Measurements from ENCODE around the gene ECE1.
"Not testable (repeated sequence)": the region's sequence is repeated elsewhere in the genome, so short reads cannot be mapped to it uniquely, and the experiment has no call there.

ECE1 gene

DNA sequence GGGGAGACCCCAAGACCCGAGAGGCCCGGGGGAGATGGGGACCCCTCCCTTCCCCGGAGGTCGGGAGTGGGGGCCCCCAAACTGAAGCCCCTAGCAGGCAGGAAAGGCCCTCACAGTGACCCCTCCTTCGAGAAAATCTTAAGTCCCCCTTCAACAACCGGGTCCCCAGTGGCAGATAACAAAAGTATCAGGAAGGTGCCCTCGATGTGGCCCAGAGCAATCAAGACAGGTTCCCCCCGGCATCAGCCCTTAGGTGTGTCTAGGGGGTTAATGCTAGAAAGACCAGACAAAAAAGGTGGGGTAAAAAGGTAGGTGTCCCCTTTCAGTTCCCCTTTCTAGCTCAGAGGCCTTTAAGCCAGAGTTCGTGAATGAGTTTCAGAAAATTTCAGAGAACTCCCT lies 282 bp upstream of the ECE1 start:
- DNase-seq = no peak

GRCh38 chr1:21289127-21289526 lies 1.1 kb downstream of the ECE1 start:
- no peak for DNase-seq

- no peak for DNase-seq
Observed at GRCh38 chr1:21287905-21288514, 2.3 kb downstream of the ECE1 start.

DNA sequence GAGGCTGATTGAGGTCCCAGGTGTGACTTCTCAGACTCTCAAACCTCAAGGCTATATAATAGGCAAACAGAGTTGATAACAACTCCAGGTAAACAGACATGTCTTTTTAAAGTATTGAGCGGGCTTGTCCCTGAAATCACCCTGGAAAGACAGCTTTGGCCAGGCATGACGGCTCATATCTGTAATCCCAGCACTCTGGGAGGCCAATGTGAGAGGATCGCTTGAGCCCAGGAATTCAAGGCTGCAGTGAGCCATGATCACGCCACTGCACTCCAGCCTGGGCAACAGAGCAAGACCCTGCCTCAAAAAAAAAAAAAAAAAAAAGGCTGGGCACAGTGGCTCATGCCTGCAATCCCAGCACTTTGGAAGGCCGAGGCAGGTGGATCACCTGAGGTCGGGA lies 4.9 kb downstream of the ECE1 start:
- not testable (repeated sequence) for DNase-seq

- no peak for DNase-seq
Observed at GRCh38 chr1:21285055-21285372, 5.2 kb downstream of the ECE1 start.

DNA sequence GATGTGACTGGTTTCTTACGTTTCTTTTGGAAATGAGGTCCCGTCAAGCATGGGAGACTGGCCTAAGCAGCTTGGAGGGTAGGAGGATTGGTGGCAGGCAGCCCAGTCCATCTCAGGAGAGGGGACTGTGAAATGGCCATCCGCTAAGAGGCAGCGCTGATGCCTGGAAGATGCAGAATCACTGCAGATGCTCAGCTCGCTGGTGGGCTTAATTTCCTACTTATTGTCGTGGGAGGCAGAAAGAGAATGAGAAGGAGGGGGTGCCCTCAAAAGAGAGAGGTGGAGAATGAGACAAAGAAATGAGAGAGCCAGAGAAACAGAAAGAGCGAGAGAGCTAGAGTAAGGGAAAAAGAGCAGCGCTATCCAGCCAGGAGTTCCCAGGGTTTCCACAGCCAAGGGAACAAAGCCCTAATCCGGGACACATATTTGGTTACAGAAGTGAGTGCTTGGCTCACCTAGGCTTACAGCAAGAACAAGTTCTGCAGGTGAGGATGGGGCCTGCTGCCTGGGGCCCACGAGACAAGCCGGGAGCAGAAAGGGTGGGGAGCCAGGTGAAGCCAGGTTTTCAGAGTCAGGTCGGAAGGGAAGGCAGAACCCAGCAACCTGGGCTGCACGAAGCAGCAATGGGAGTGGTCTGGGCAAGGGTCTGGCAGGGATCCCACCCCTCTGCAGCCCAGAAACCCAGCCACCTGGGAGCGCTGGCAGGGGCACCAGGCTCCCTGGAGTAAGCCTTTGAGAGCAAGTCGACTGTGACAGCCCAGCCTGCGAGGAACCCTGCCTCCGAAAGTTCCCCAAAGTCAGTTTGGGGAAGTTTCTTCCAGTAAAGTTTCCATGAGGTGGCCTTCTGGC lies 5.8 kb downstream of the ECE1 start:
- DNase-seq = no peak

- no peak for DNase-seq
Observed at GRCh38 chr1:21283524-21283923, 6.7 kb downstream of the ECE1 start.

DNA sequence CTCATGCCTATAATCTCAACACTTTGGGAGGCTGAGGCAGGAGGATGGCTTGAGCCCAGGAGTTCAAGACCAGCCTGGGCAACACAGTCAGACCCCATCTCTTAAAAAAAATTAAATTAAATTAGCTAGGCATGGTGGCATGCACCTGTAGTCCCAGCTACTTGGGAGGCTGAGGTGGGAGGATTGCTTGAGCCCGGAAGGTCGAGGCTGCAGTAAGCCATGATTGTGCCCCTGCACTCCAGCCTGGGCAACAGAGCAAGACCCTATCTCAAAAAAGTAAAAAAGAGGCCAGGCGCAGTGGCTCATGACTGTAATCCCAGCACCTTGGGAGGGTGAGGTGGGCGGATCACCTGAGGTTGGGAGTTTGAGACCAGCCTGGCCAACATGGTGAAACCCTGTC lies 8.2 kb downstream of the ECE1 start:
- DNase-seq = not testable (repeated sequence)

DNA sequence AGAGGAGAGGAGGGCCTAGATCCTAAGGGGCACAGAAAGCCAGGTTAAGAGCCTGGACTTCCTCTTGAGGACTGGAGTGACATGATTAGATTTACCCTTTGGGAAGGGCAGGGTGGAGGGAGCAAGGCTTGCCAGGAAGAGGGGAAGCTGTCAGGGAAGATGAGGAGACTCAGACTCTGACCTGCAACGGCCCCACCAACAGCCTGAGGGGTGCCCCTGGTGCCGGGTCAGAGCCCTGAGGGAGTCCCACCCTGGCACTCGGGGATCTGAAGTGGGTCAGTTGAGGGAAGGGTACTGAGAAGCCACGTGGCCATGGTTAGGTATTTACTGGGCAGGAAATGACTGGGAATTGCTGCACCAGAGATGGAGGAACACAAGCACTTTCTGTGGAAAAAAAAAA lies 9.8 kb downstream of the ECE1 start:
- DNase-seq = no peak

- peak; percentile 17 for DNase-seq
Observed at GRCh38 chr1:21280011-21280471, 10.2 kb downstream of the ECE1 start.

DNA sequence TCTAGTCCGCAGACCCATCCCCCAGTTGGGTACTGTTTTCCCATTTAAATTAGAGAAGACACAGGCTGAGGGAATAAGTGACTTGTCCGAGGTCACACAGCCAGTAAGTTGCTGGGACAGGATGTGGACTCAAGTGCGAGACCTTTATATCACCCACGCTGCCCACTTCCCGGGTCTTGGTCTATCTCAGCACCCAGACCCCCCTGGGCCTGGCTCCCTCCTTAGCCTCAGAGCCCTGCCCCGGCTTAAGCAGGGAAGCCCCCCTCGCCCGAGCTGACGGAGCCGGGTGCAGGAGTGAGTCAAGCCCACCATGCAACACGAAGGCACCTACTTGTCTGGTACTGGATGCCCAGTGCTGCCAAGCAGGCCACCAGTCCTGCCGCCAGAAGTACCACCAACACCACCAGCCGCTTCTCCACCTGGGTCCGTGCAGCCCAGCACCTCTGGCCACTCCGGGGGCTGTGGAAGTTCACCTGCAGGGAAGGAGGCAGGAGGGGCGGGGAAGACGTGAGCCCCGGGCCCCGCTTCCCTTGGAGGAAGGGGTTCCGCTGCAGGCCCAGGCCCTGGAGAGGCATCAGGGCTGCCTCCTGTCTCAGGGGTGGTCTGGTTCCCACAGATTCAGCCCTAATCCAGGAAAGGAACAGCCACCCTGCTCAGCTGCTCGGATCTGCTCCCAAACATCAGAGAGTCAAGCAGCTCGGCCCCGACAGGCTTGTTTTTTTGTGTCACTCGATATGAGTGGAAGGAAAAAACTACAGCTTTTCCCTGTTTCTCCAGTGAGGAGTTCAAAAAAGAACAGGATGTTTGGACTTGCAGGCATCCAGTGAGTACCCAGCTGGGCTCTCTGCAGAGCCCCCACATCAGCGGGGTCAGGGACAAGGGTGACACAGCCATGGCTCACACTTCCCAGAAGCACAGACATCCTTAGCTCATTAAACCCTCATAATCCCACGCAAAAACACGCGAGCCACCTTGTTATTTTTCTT lies 11.1 kb downstream of the ECE1 start:
- peak; percentile 47 for DNase-seq

- no peak for DNase-seq
Observed at GRCh38 chr1:21278208-21278859, 11.9 kb downstream of the ECE1 start.

GRCh38 chr1:21277180-21277579 lies 13.1 kb downstream of the ECE1 start:
- DNase-seq = no peak

- no peak for DNase-seq
Observed at GRCh38 chr1:21272540-21272939, 17.7 kb downstream of the ECE1 start.

- DNase-seq = no peak
Observed at GRCh38 chr1:21271550-21271949, 18.7 kb downstream of the ECE1 start.

DNA sequence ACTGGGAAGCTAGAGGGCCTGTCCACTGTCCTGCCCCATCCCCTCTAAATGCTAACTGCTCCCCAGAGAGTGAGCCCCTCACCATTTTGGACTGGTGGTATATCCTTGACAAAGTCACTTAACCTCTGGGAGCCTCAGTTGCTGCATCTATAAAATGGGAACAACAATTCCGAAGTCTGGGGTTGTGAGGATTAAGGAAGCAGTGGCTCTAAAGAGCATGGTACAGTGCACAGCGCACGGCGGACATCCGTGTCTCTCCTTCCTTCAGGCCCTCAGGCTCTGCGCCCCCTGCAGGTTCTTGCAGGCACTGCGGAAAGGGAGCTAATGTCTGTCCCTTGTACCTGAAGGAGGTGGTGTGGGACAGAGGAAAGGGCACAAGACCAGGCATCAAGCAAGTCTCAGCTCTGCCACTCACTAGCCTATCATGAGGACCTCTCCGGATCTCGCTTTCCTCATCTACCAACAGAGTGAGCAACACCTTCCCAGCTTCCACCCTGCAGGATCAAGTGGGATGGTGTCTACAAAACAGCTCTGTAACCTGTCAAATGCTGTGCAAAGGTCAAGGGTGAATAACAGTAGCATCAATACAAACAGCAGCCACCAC lies 20.1 kb downstream of the ECE1 start:
- peak; percentile 34 for DNase-seq

DNA sequence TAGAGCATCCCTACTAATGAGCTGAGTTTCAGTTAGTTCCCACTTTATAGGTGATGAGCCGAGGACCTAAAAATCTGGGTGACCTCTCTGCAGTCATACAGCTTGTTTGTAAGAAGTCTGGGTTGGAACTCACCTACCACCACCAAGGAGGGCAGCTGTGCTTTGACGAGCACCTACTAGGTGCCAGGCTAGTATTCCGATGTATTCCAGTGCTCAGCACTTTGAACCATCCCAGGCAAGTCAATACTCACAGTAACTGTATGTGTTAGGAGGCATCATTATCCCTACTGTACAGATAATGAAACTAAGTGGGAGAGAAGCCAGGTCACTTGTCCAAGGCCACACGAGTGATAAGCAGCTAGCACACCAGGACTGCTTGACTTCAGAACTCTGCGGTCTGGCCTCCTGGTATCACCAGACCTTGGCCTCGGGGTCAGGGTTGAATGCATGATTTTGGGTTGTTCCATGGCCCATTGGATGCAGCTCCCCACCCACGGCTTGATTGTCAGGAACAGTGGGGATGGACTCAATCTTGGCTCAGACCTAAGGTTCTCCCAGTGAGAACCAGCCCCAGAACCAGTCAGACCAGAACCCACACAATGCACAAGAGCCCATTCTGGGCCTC lies 20.7 kb downstream of the ECE1 start:
- DNase-seq = no peak

DNA sequence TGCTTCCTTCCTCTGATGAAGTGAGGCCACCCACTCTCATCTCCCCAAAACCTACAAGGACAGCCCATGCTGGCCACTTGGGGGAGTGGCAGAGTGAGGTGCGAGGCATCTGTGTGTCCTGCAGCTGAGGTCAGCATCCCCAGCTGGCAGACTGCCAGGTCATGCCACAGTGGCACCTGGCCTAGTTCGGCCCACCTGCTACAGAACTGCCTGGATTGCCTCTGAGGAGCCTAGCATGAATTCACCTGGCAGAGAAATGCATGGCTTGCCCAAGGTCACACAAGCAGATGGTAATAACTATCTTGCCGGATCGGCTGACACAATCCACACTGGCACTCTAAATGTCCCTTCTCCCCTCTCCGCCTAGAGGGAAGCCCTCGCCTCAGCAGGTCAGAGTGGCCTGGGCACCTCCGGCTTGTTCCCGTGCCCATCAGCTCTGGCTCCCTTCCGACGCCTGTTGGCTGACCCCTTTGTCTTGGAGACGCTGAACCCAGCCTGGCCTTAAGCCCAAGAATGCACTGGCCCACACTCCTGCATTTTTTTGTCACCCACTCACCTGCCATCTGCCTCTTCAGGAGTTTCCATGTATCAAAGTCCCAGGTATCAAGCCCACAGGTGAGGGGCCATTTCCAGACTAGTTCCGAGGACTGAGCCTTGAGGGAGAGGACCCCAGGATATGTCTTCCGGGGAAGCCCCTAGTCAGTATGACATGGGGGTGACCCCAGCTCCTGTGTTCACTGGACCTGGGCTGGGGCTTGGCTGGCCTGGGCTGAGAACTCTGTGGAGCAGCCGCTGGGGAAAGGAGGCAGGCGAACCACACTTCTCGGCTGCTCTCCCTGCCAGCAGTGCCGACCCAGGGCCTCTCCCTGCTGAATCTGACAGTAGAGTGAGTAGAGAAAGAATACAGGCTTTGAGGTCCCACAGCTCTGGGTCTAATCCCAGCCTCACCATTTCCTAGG lies 21.7 kb downstream of the ECE1 start:
- DNase-seq = no peak

DNA sequence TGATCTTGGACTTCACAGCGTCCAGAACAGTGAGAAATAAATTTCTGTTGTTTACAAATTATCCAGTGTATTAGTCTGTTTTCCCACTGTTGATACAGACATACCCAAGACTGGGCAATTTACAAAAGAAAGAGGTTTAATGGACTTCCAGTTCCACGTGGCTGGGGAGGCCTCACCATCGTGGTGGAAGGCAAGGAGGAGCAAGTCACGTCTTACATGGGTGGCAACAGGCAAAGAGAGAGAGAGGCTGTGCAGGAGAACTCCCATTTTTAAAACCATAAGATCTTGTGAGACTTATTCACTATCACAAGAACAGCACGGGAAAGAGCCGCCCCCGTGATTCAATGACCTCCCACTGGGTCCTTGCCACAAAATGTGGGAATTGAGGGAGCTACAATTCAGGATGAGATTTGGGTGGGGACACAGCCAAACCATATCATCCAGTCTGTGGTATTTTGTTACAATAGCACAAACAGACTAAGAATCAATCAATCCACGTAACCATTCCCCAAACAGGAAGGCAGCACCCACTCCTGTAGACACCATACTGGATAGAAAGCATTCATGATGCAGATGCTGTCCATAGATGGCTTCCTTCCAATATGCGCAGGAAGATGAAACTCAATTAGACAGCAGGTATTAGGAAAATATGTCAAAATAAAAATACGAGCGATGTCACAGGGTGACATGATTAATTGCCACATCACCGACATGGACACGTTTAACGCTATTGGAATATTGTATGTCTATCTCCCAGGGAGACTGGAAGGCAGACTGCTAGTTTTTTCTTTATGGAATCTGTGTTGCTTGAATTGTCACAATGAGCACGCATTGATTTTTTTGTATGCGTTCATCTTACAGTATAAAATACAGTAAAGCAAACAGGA lies 22.8 kb downstream of the ECE1 start:
- DNase-seq = no peak

Data from HCEC 1CT (cell line).